Tibial nerve (tissue), 4 donors: ENCODE data around the gene TLE4. TPM values are rescaled to one million over a fixed set of nuclear protein-coding genes. Genes with fewer than 3 reads are reported as not detected.

Experiments
- DNase-seq, 2 donors: peaks; one replicate each; pipeline ENCODE4 v3.0.0-alpha.2; 2019; ENCODE audit warnings: low spot score in 2 of 2
- H3K27ac ChIP-seq, 4 donors: fragments of 200-600 bp; sonication (generic) in 3 of 4; one replicate each; pipeline ENCODE4 v1.5.1; 2017 to 2019; ENCODE audit warnings: mild to moderate bottlenecking in 1 of 4
- H3K27me3 ChIP-seq, 2 donors: fragments of 200-600 bp; sonication (generic) in 1 of 2; one replicate each; pipeline versions ENCODE4 v1.5.1 to v1.6.0; 2017 to 2019
- H3K36me3 ChIP-seq, 3 donors: fragments of 200-600 bp; sonication (generic); one replicate each; pipeline ENCODE4 v1.5.1; 2018 to 2019
- H3K4me1 ChIP-seq, 4 donors: fragments of 200-600 bp; sonication (generic) in 3 of 4; one replicate each; pipeline ENCODE4 v1.5.1; 2017 to 2019
- H3K4me3 ChIP-seq, 4 donors: fragments of 200-600 bp; sonication (generic) in 3 of 4; one replicate each; pipeline ENCODE4 v1.5.1; 2017 to 2019; ENCODE audit warnings: mild to moderate bottlenecking in 1 of 4, moderate library complexity in 1 of 4
- H3K9me3 ChIP-seq, 4 donors: fragments of 200-600 bp; sonication (generic) in 3 of 4; one replicate each; pipeline ENCODE4 v1.5.1; 2017 to 2019
- CTCF ChIP-seq, 5 experiments: fragments of 200-600 bp in 3 of 5; fragments of 450-650 bp in 2 of 5; sonication (generic) in 3 of 5; IDR thresholded peaks; one replicate each; pipeline ENCODE4 v1.5.1; 2016 to 2019; ENCODE audit warnings: antibody characterized with exemption in 5 of 5, mild to moderate bottlenecking in 3 of 5, moderate library complexity in 2 of 5
- EP300 ChIP-seq, 2 donors: sonication (generic); formaldehyde crosslinking; IDR thresholded peaks; one replicate each; pipeline ENCODE4 v1.6.1; 2017; ENCODE audit warnings: antibody characterized with exemption in 2 of 2, mild to moderate bottlenecking in 1 of 2
- POLR2A ChIP-seq, 2 donors: fragments of 450-650 bp; IDR thresholded peaks; one replicate each; pipeline ENCODE4 v1.6.1; 2017; ENCODE audit warnings: antibody characterized with exemption in 2 of 2, mild to moderate bottlenecking in 2 of 2, moderate library complexity in 2 of 2
- WGBS, 2 donors: methylation state at CpG; one replicate each; pipeline ENCODE4 v1.1.5; 2018; 5-methylcytosine and 5-hydroxymethylcytosine counted together
- total RNA-seq, 4 donors: library from RNA; depleted of rRNA; stranded (reverse); fragments of >200 nt; gene quantifications; one replicate each; pipeline ENCODE4 v1.1.0, GENCODE V29; 2016

The TLE4 gene
- total RNA-seq, 4 donors from 2014 or later, result 28.0 to 34.3 (median 29.8) TPM

DNA sequence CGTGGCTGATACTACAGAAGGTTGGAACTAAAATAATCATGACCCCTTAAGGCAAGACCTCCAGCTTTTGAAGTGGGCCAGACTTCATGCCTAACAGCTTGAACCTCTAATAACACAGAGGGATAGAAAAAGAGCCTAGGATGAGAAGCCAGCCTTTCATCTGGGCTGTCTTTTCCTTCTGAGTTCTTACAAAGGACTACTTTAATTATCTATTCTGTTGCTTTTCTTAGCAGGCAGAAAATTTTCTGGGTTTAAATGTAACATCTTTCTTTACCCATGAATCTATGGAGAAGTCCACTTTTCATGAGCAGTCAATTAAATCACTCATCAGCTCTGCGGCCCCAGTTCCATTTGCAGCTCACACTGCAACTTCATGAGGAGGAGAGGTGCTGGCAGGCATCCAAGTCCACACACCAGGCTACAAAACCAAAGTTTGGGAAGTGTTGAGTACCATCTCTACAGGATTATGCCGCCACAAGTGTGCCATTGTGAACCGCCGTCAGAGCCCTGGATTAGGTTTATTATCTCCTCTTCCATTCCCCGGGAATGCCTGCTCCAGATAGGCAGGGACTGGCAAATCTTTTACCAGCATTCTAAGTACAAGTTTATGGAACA is 192.0 kb downstream of the TLE4 start:
- H3K4me3 ChIP-seq, result no peak overlapping the region
- peak in 1 of 2 donors; percentile 17 for DNase-seq
- H3K27me3 ChIP-seq, result no peaks in the 10 kb centered on the region
- H3K9me3 ChIP-seq, result no peaks in the 10 kb centered on the region
- no peak for TF ChIP-seq CTCF (IDR thresholded peaks at IDR 0.05)
- no peak for TF ChIP-seq EP300 (IDR thresholded peaks at IDR 0.05)
- no peak for TF ChIP-seq POLR2A (IDR thresholded peaks at IDR 0.05)
- no peaks in the 10 kb centered on the region for H3K36me3 ChIP-seq
- WGBS, 2 donors, result 74 to 79% methylated on average over 6 of the region's 6 CpGs
- no peak overlapping the region for H3K27ac ChIP-seq
- H3K4me1 ChIP-seq, result peaks cover 0 to 3% (median 0%) of the 10 kb centered on the region in 4 donors

- H3K4me3 ChIP-seq, result no peak overlapping the region
- TF ChIP-seq POLR2A (IDR thresholded peaks at IDR 0.05) (no peak), EP300 (IDR thresholded peaks at IDR 0.05) (peak in 1 of 2 donors; percentile 15)
- H3K9me3 ChIP-seq, result no peaks in the 10 kb centered on the region
- peaks cover 0 to 3% (median 0%) of the 10 kb centered on the region in 4 donors for H3K4me1 ChIP-seq
- H3K27ac ChIP-seq, result no peak overlapping the region
- DNase-seq, result peak; percentile 15 to 56
- H3K27me3 ChIP-seq, result no peaks in the 10 kb centered on the region
- no peaks in the 10 kb centered on the region for H3K36me3 ChIP-seq
- 37 to 47% methylated on average over 3 of the region's 3 CpGs for WGBS, 2 donors
These were observed 192.6 kb downstream of the TLE4 start for GRCh38 chr9:79764374-79764773.

DNA sequence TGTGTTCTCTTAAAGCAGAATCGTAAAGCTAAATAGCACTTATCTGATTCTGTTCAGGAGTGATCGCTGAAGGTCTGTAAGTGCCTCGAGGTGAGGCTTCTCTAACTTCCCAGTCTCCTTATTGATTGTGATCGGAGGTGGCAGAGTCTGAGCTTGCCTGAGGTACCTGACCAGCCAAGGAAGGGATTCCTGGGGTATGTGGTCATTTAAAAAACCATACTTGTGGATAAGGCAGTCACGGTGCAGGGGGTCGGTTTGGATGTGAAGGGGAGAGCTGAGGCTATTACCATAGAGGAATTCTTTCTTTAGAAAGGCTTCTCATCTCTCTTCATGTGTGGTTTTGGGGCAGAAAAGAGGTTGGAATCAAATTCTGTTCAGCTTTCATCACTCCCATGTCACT is 193.7 kb downstream of the TLE4 start:
- no peaks in the 10 kb centered on the region for H3K27me3 ChIP-seq
- 77 to 83% methylated on average over 6 of the region's 6 CpGs for WGBS, 2 donors
- DNase-seq, result no peak
- H3K4me3 ChIP-seq, result no peak overlapping the region
- peaks cover 0 to 3% (median 0%) of the 10 kb centered on the region in 4 donors for H3K4me1 ChIP-seq
- H3K9me3 ChIP-seq, result no peaks in the 10 kb centered on the region
- H3K27ac ChIP-seq, result no peak overlapping the region
- H3K36me3 ChIP-seq, result no peaks in the 10 kb centered on the region
- TF ChIP-seq POLR2A (IDR thresholded peaks at IDR 0.05), result no peak
- no peak for TF ChIP-seq EP300 (IDR thresholded peaks at IDR 0.05)
- no peak for TF ChIP-seq CTCF (IDR thresholded peaks at IDR 0.05)

- peaks cover 0 to 3% (median 0%) of the 10 kb centered on the region in 4 donors for H3K4me1 ChIP-seq
- no peak for DNase-seq
- H3K27ac ChIP-seq, result no peak overlapping the region
- H3K27me3 ChIP-seq, result no peaks in the 10 kb centered on the region
- H3K9me3 ChIP-seq, result no peaks in the 10 kb centered on the region
- TF ChIP-seq CTCF (IDR thresholded peaks at IDR 0.05) (no peak), EP300 (IDR thresholded peaks at IDR 0.05) (no peak), POLR2A (IDR thresholded peaks at IDR 0.05) (no peak)
- H3K4me3 ChIP-seq, result no peak overlapping the region
- WGBS, 2 donors, result 90% methylated on average over 5 of the region's 5 CpGs
- no peaks in the 10 kb centered on the region for H3K36me3 ChIP-seq
These were observed 194.3 kb downstream of the TLE4 start for GRCh38 chr9:79766091-79766490.

DNA sequence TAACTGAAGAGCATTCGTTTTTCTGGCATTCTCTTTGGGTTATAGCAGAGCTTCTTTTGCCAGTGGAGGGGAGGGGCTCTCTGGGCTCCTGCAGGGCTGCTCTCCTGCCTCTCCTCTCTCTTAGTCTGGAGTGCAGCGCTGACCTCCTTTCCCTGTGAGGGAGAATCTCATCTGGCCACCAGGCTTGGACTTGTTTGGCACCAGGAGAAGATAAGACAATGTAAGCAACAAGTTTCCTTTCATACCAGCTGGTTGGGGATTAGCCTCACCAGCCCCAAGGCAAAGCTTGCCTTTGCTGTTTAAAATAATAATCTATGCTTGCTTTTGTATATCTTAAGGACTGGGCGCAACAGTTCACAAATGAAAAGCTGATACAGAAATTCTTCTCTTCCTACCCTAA is 196.4 kb downstream of the TLE4 start:
- no peaks in the 10 kb centered on the region for H3K27me3 ChIP-seq
- TF ChIP-seq CTCF (IDR thresholded peaks at IDR 0.05) (no peak), EP300 (IDR thresholded peaks at IDR 0.05) (no peak), POLR2A (IDR thresholded peaks at IDR 0.05) (no peak)
- H3K27ac ChIP-seq, result no peak overlapping the region
- no peak overlapping the region for H3K4me3 ChIP-seq
- 40 to 42% methylated on average over 3 of the region's 3 CpGs for WGBS, 2 donors
- no peaks in the 10 kb centered on the region for H3K9me3 ChIP-seq
- DNase-seq, result no peak
- peaks cover 0 to 3% (median 0%) of the 10 kb centered on the region in 4 donors for H3K4me1 ChIP-seq
- no peaks in the 10 kb centered on the region for H3K36me3 ChIP-seq
